Fibroblast of skin of scalp (primary cell): ENCODE results near the gene VPS4B. TPM values are rescaled to one million over a fixed set of nuclear protein-coding genes. Genes with fewer than 3 reads are reported as not detected.
"Not testable (repeated sequence)": the region's sequence is repeated elsewhere in the genome, so short reads cannot be mapped to it uniquely, and the experiment has no call there.

Experiments
- DNase-seq: peaks from one replicate; pipeline ENCODE4 v3.0.0-alpha.2; 2013
- polyA plus RNA-seq, 2 experiments: library from polyadenylated mRNA; unstranded; fragments of 120-200 nt; gene quantifications; one replicate each; pipeline ENCODE4 v1.2.1, GENCODE V29; 2013; ENCODE audit not compliant: insufficient read length in 2 of 2

The VPS4B gene
- 34.4 TPM for polyA plus RNA-seq (2013, experiment 1 of 2; ENCODE audit: insufficient read length)
- 34.9 TPM for polyA plus RNA-seq (2013, experiment 2 of 2; ENCODE audit: insufficient read length)

DNA sequence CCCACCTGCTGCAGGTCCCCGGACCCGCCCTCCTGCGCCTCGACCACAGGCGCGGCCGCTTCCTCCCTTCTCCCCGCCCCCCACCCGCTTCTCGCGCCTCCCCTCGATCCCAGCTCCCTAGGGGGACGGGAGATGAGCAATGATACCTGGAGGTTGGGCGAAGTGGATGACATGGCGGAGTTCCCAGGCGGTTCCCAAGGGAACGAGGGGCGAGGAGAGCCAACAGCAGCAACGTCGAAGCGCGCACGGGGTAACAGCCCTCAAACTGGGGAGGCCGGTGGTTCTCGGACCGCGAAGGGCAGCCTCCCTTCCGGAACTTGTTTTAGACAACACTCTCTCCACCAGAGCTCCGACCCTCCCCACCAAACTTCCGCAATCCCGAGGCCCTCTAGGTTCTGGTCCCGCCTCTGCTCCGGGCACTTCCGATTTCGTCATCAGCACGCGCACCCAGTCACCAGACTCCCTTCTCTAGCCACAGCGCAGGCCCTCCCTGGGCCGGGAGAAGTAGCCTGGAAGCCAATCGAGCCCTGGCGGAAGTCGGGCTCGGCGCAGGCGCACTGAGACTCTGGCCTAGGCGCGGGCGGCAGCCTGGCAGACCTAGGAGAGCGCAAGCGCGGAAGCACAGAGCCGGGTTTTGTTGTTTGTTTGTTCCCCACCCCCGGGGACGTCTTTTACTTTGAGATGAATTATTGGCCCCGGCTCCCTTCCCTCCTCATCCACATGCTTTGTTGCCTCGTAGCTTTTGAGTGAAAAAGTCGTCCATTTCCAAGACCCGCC is at the start of gene VPS4B:
Gene VPS4B, minus strand, starts transcription at position 390 of the 777 bp plus-strand sequence. Its CDS starts 217 bp downstream, at position 173.
- peak; percentile 100 for DNase-seq

DNA sequence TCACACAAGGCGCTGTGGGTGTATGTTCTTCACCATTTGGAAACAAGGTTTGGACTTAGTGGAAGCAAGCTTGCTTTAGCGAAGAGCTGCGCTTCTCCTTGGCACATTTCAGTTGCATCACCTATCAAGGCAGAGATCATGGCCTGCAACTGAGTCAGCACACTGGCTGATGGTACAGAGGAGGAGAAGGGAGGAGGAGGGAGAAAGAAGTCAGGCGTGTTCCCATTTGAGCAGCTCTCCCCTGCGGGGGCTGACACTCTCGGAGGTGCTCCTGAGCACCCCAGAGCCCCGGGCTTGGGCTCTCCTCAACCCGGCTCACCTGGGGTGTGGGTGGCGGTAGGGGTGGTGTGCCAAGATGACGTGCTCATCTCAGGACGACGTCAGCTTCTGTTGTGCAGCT is 48.5 kb upstream of the VPS4B start:
- DNase-seq: no peak

DNA sequence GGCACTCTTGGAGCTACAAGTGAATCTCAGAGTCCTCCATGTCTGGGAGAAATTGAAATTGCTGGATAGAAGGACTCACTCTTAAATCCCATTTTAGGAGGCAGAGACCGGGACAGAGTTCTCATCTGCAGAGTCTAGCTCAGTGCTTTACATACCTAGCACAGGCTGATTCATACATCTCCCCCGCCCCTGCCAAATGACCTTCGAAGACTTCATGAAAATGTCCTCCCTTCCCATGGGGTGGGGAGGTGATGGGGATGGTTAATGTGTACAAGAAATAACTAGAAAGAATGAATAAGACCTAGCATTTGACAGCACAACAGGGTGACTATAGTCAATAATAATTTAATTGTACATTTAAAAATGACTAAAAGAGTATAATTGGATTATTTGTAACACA is 46.3 kb upstream of the VPS4B start:
- no peak for DNase-seq

DNA sequence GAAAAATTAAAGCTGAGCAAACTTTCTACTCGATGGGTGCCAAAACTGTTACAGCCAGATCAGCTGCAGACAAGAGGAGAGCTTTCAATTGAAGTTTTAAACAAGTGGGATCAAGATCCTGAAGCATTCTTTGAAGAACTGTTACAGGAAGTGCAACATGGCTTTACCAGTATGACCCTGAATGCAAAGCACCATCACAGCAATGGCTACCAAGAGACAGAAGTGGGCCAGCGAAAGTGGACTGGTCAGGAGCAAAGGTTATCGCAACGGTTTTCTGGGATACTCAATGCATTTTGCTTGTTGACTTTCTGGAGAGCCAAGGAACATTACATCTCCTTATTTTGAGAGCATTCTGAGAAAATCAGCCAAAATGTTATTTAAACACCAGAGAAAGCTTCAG is 45.4 kb upstream of the VPS4B start:
- no peak for DNase-seq

DNA sequence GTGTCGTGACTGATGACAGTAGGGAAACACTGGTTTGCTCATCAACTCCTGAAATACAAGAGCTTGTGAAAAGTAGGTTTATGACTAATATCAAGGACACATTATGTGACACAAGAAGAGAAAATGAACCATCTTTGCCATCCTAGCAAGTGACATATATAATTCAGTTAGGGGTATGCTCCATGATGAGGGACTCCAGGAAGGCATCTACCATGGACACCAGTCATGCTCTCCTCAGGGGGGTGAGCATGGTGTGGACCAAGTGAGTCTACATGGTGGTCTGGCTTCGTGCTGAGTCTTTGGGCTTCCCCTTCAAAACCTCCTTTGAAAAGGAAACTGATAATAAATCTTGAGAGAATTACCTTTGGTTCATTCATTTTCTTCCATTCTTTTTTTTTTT is 42.8 kb upstream of the VPS4B start:
- no peak for DNase-seq

DNA sequence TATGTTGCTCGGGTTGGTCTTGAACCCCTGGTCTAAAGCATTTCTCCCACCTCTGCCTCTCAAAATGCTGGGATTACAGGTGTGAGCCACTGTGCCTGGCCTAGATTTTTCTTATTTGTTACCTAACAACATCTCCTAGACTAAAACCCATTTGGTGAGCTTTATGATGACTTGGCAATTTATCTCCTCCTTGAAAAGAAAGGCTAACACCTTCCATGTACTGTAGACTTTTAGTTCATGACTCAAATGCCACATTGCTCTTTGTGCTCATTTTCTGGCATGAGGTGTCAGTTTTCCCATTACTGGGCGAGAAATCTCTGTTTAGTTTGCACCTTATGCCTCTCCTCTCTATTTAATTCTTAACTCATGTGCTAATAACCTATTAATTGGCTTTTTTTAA is 42.2 kb upstream of the VPS4B start:
- no peak for DNase-seq

DNA sequence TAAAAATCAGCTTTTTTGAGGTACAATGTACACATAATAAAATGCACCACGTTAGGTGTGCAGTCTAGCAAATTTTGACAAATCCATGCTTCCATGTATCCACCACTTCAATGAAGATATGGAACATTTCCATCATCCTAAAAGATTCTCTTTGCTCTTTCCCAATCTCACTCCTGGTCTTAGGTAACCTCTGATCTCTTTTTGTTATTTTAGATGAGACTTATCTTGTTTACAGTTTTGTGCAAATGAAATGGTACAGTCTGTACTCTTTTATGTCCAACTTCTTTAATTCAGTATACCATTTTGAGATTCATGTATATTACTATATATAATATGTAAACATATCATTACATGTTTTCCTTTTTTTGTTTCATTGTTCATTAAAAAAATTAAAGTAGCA is 38.1 kb upstream of the VPS4B start:
- DNase-seq: no peak

DNA sequence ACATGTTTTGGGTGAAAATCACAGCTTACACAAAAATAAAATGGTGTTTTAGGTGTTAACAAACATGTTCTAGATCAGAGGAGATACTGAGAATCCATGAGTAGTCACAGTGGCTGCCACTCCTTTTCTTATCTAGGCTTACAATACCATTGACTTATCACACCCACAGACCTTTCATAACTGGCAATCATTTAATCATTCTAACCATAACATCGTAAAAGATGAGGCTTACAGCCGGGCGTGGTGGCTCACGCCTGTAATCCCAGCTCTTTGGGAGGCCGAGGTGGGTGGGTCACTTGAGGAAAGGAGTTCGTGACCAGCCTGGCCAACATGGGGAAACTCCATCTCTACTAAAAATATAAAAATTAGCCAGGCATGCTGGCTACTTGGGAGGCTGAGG is 35.7 kb upstream of the VPS4B start:
- no peak for DNase-seq

DNA sequence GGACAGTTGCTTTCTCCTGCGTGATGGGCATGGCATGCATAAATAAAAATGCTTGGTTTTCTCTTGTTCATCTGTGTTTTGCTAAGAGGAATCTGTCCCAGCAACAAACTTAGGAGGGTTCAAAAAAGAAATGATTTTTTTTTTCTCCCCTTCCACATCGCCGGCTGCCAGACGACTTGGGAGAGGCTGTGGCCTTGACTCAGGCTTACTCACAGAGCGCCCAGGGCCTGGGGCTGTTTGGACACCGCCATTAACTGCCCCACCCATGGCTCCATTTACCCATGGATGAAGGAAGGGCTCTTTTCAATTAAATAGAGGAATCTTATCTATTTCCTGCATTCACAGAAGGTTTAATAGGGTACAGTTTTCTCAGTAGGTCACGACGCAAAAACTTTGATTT is 32.2 kb upstream of the VPS4B start:
- peak; percentile 45 for DNase-seq

DNA sequence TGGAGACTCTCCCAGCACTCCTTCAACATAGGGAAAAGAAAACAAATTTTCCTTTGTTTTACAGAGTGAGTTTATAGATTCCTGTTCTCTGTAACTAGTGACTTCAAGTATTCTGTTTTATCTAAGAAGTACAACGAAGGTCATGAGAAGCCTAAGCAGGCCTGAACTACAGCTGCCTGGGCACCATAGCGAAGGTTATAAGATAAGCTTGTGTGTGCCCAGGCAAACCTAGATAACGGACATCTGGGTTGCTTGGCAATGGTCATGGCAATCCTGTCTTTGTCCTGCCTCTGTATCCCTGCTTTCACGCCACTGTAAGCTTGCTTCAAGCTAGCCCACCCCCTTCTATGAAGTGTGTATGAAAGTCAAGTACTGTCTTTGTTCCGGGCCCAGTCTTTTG is 30.5 kb upstream of the VPS4B start:
- DNase-seq: not testable (repeated sequence)

DNA sequence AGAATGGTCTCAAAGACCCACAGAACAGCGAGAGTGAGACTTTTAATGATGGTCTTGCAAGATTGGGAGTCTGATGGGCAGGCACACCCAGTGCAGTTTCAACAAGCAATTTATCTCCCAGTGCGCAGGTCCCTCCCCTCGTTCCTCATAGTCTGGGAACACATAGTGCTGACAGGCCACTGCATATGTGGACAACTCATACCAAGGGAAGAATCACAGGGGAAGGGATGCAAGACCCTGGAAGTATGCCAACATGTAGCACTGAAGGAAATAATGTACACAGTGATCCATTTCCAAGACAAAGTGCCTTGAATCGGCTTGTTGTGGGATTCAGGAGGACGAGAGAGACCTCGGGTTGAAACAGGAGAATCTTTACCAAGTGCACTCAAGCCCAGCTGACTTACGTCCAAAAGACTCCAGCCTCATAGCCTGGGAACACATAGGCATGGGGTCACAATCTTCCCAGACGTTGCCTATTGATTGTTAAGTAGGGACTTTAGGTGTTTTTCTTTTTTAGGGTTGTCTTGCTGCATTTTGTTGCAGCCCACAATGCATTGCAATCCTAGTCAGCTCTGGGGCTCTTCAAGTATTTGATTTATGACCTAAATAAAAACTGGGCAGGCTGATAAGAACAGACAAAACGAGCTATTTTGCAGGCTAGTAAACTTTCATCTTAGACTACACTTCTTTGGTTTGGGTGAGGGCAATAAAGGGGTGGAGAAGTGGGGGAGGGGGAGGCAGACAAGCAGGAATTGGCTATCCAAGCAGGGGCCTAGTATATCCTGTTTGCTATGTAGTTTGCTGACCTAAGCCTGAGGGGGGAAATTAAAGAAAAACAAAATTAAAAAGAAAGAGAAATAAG is 29.8 kb upstream of the VPS4B start:
- DNase-seq: peak; percentile 51

DNA sequence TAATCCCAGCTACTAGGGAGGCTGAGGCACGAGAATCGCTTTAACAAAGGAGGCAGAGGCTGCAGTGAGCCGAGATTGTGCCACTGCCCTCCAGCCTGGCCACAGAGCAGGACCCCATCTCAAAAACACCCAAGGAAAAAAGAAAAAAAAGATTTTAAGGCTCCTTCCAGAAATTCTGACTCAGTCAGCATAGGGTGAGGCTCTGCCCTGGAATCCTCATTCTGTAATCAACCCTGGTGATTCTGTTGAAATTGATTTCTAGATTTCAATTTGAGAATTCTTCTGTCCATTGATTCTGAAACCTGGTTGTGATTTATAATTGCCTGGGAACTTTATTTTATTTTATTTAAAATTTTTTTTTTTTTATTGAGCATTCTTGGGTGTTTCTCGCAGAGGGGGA is 27.1 kb upstream of the VPS4B start:
- DNase-seq: no peak

DNA sequence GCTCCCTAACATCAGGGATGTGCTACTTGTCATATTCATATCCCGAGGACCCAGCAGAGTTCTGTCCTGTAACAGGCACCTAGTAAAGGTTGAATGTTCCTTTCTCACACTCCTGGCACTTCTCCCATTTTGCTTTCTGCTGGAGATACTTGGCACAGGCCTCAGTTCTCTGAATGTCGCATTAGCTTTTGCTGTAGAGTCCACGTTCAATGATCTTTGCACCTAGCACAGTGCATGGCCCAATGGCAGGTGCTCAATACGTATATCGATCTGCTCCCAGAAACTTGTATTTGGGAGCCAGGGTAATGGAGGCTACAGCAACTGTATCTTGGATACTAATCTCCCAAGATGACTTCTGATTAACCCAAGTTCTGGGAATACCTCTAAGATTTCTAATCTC is 24.8 kb upstream of the VPS4B start:
- no peak for DNase-seq

DNA sequence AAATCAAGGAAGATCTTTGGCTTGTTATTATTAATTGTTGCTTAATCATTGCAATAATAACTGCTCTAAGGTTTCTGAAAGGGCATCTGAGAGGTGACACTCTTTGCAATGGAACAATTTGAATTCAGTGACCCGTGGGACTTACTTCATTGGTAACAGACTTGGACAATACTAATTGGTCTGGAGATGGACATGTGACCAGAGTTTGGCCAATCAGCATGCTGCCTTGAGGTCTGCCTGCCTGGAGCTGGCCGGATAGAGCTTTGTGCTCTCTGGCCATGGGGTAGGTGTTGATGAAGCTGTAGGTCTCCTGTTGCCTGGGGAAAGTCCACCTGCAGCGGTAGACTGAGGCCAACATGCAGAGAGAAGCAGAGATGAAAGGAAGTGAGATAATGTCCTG is 24.0 kb upstream of the VPS4B start:
- DNase-seq: no peak

DNA sequence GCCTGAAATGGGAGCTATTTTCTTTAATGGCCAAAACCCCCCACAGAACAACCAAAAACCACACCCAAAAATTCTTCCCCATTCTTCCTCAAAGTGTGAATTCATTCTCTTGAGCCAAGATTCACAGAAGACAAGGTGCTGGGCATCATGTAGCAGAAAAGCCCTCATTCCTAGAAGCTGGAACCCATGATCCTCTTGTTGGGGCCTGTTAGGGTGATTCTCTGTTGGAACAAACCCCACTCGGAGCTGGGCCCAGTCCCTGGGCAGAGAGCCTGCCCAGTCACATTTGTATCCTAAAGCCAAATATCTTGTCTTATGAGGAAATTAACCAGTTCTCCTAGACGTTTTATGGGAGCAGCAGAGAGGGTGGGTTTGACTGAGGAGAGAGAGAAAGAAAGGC is 22.8 kb upstream of the VPS4B start:
- no peak for DNase-seq

DNA sequence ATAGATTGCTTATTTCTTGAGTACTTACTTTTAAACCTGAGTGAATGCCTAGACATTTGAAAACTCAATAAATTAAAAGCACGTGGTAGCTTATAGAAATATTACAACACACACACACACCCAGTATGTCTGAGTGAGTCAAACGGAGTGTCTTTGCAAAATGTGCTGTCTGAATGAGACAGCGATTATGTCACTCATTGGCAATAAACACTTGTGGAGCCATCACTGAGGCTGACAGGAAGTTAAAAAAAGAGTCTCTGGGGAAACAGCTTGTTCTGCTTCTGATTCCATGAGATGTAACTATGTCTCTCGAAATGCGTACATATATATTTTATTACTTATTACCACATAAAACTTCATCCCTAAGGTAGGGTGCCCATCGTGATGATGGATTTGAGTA is 22.3 kb upstream of the VPS4B start:
- peak; percentile 88 for DNase-seq

DNA sequence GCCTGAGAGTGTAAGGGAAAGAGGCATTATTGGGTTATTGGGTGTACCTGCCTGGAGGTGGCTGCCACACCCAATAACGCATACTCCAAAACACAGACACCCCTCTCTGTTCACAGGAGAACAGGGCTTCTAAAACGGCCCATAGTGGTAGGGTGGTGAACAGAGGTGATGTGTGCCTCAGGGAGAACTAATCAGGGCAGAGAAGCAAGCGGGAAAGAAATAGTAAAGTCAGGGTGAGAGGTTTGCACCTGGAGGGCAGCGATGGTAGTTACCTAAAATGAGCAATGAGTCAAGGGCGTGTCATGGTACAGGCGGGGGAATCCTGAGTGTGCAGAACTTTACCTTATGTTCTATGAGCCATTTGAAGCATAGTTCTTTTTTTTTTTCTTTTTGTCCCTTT is 21.6 kb upstream of the VPS4B start:
- DNase-seq: no peak

DNA sequence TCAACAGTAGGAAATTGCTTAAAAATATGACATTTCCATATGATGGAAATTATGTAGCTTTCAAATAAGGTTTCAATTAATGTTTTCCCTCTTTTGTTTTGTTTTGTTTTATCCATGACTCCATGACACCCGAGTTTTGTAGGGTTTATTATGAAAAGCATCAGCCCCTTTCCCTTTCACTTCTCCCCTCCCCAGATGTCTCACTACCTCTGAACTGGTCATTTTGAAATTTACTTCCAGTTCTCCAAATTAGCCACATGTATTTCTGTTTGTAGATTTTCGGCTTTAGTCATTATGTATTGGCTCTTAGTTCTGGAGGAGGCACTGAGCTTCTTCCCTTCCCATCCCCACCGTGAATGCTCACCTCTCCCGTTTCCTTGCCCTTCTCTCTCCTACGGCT is 18.6 kb upstream of the VPS4B start:
- DNase-seq: no peak

DNA sequence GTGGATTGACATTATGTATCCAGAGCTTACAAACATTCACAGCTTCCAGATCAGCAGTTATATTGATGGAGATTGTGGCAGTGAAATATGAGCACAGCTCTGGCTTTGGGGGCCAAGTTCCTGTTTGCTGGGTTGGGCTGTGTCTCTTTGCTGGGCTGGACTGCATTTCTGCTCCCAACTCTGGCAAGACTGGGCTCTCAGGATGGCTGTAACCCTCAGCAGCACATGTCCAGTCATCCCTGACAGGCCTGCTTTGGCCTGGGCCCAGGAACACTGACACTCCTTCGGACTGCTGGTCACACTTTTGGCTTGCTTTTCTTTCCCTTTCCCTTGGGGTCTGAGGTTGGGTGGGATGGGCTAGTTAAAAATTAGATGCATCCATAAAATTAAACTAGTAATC is 17.9 kb upstream of the VPS4B start:
- DNase-seq: peak; percentile 19

DNA sequence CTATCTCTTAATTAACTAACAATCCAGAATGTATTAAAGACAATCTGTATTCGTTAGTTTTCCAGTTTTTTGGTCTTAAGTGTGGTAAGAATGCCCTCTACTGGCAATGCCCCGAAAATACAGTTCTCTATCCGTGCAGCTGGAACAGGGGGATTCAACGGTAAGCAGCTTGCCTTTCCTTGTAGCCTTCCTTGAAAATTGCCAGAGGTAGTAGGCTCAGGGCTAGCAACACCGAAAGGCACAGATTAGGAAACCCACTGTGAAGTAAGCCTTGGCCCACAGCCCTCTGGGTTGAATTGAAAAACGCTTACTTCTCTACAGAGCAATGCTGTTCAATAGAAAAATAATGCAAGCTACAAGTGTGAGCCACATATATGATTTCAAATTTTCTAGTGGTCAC is 17.1 kb upstream of the VPS4B start:
- peak; percentile 56 for DNase-seq

DNA sequence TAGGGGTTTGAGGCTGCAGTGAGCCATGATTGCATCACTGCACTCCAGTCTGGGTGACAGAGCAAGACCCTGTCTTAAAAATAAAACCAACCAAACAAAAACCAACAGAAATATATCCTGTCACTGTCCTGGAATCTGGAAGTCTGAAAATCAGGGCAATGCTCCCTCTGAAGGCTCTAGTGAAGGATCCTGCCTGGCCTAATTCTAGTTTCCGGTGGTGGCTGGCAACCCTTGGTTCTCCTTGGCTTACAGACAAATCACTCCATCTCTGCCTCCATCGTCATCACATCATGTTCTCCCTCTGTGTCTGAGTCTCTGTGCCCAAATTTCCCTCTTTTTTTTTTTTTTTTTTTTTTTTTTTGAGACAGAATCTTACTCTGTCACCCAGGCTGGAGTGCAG is 15.9 kb upstream of the VPS4B start:
- DNase-seq: peak; percentile 14

DNA sequence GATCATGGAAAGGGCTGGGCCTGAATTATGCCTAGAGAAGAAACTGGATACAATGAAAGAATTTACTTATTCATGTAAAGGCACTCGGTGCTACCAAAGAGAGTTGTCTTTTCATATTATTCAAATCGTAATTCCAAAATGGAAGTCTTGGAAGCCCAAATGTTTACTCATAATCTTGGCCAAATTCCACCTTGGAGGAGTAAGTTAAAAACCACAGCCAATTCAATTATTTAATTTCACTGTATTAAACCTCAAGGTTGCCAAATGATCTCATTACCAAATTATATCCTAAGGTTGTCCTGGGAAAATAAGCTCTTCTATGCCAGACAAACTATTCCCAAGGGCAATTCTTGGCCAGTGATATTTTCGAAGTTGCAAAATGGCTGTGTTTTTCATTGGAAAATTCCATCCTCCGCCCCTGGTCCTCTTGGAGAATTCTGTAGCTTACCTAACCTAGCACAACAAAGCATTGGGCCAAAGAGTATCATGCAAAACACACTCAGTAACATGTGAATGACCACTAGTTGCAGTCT is 11.1 kb upstream of the VPS4B start:
- no peak for DNase-seq

DNA sequence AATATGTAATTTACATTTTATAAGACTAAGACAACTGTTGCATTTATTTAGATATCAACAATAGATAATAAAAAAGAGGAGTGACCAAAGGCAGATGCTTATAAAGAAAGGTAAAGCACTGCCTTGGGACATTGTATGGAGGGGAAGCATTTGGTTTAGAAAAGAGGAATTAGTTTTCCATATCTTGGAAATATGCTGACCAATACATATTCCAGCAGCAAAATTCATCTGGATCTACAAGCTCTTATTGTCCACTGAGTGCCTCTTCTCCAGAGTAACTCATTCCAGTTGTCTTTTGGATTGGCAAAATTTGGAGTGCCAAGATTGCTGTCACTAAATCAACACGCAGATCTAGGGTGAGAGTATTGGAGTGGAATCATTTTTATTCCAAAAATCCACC is 8.9 kb upstream of the VPS4B start:
- no peak for DNase-seq

DNA sequence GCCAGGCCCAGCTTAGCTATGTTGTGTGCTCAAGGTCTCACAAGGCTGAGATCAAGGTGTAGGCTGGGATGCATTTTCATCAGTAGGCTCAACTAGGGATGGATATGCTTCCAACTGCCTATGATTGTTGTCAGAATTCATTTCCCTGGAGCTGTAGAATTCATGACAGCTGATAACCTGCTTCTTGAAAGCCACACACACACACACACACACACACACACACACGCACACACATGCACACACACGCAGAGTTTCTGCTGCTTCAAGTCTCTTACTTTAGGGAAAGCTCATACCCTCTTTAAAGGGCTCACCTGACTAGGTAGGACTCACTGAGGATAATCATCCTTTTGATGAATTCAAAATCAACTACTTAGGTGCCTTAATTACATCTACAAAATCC is 8.2 kb upstream of the VPS4B start:
- no peak for DNase-seq
